GM19467 (cell line): ENCODE results near the gene WDR11.
"Not testable (repeated sequence)": the region's sequence is repeated elsewhere in the genome, so short reads cannot be mapped to it uniquely, and the experiment has no call there.

Experiments
- ATAC-seq: cut with Tn5 transposase; IDR thresholded peaks from one replicate; pipeline ENCODE4 v1.9.1; 2021; ENCODE audit warnings: mild to moderate bottlenecking, moderate library complexity; ENCODE audit not compliant: unreplicated experiment

Gene WDR11

GRCh38 chr10:120838941-120839340, 12.2 kb upstream of the WDR11 start:
- no peak for ATAC-seq

- no peak for ATAC-seq
Observed at GRCh38 chr10:120841522-120842189, 9.5 kb upstream of the WDR11 start.

- ATAC-seq, result no peak
Observed at GRCh38 chr10:120854388-120854787, 3.2 kb downstream of the WDR11 start.

- ATAC-seq, result no peak
Observed at GRCh38 chr10:120861178-120861855, 10.2 kb downstream of the WDR11 start.

GRCh38 chr10:120873741-120874140, 22.6 kb downstream of the WDR11 start:
- ATAC-seq, result no peak

GRCh38 chr10:120883071-120883470, 31.9 kb downstream of the WDR11 start:
- ATAC-seq, result no peak

- ATAC-seq, result no peak
Observed at GRCh38 chr10:120887482-120887881, 36.3 kb downstream of the WDR11 start.

GRCh38 chr10:120891365-120891764, 40.2 kb downstream of the WDR11 start:
- ATAC-seq, result no peak

- no peak for ATAC-seq
Observed at GRCh38 chr10:120894556-120894955, 43.4 kb downstream of the WDR11 start.

- no peak for ATAC-seq
Observed at GRCh38 chr10:120897343-120897742, 46.2 kb downstream of the WDR11 start.

GRCh38 chr10:120905268-120905667, 54.1 kb downstream of the WDR11 start:
- ATAC-seq, result no peak

GRCh38 chr10:120917521-120918250, 66.5 kb downstream of the WDR11 start:
- ATAC-seq, result no peak

- not testable (repeated sequence) for ATAC-seq
Observed at GRCh38 chr10:120923886-120924285, 72.7 kb downstream of the WDR11 start.

GRCh38 chr10:120926611-120927010, 75.4 kb downstream of the WDR11 start:
- ATAC-seq, result no peak

GRCh38 chr10:120927352-120927751, 76.2 kb downstream of the WDR11 start:
- ATAC-seq, result no peak

GRCh38 chr10:120929166-120929565, 78.0 kb downstream of the WDR11 start:
- ATAC-seq, result no peak

GRCh38 chr10:120931423-120931822, 80.3 kb downstream of the WDR11 start:
- ATAC-seq, result no peak

- no peak for ATAC-seq
Observed at GRCh38 chr10:120931999-120932398, 80.8 kb downstream of the WDR11 start.

- no peak for ATAC-seq
Observed at GRCh38 chr10:120938822-120939221, 87.7 kb downstream of the WDR11 start.

GRCh38 chr10:120940299-120940900, 89.2 kb downstream of the WDR11 start:
- no peak for ATAC-seq

GRCh38 chr10:120941501-120941900, 90.3 kb downstream of the WDR11 start:
- ATAC-seq, result no peak
